Adipocyte (in vitro differentiated cells): ENCODE results near the gene TFDP1.
A peak's percentile ranks its signal among the peaks of the same experiment; 100 is the strongest.

Experiments
- DNase-seq: peaks from one replicate; pipeline ENCODE4 v3.0.0-alpha.2; 2015; ENCODE audit warnings: low read depth
- H3K27me3 ChIP-seq: replicated peaks from 2 replicates; pipeline ENCODE4 v1.7.0; 2013; ENCODE audit warnings: mild to moderate bottlenecking, low read length, moderate library complexity; ENCODE audit not compliant: control insufficient read depth, insufficient read depth
- H3K36me3 ChIP-seq: 2 replicates; pipeline ENCODE4 v1.7.0; 2013; ENCODE audit warnings: low read length, mild to moderate bottlenecking, moderate library complexity; ENCODE audit not compliant: control insufficient read depth, insufficient read depth, severe bottlenecking
- H3K4me1 ChIP-seq: 2 replicates; pipeline ENCODE4 v1.7.0; 2013; ENCODE audit warnings: mild to moderate bottlenecking, low read length, moderate library complexity; ENCODE audit not compliant: control insufficient read depth, insufficient read depth
- H3K4me3 ChIP-seq: 2 replicates; pipeline ENCODE4 v1.7.0; 2013; ENCODE audit warnings: mild to moderate bottlenecking, low read length, moderate library complexity
- H3K9ac ChIP-seq: 2 replicates; pipeline ENCODE4 v1.7.0; 2013; ENCODE audit warnings: mild to moderate bottlenecking, low read length, moderate library complexity
- H3K9me3 ChIP-seq: 2 replicates; pipeline ENCODE4 v1.7.0; 2013; ENCODE audit warnings: mild to moderate bottlenecking, low read length, moderate library complexity; ENCODE audit not compliant: control insufficient read depth

The TFDP1 gene

DNA sequence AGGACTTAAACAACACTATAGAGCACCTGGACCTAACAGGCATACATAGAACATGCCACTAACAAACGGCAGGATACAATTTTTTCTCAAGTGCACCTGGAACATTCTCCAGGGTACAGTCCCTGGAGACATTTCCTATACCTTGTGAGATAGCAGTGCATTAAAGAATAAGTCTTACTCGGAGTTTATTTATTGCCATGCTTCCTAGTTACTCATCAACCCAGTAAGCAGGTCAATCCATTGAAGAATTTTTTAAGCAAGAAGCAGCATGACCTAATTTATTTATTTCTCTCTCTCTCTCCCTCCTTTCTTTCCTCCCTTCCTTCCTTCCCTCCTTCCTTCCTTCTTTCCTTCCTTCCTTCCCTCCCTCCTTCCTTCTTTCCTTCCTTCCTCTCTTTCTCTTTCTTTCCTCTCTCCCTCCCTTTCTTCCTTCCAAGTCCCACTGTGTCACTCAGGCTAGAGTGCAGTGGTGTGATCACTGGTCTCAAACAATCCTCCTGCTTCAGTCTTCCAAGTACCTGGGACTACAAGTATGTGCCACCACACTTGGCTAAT lies 6.6 kb upstream of the TFDP1 start:
- H3K9me3 ChIP-seq: peaks cover 27% of the 10 kb centered on the region
- no peak overlapping the region for H3K4me3 ChIP-seq
- no peaks in the 10 kb centered on the region for H3K36me3 ChIP-seq
- no peaks in the 10 kb centered on the region for H3K4me1 ChIP-seq
- no peak for DNase-seq
- H3K9ac ChIP-seq: no peak overlapping the region
- H3K27me3 ChIP-seq: no peaks in the 10 kb centered on the region

GRCh38 chr13:113579686-113580085 lies 4.9 kb upstream of the TFDP1 start:
- no peak for DNase-seq
- H3K27me3 ChIP-seq: no peaks in the 10 kb centered on the region

GRCh38 chr13:113581871-113582270 lies 2.7 kb upstream of the TFDP1 start:
- Histone ChIP-seq H3K4me3 (no peak overlapping the region), H3K9ac (no peak overlapping the region)
- DNase-seq: no peak

More at GRCh38 chr13:113579686-113580085, 4.9 kb upstream of the TFDP1 start:
- Histone ChIP-seq H3K4me3 (no peak overlapping the region), H3K9ac (no peak overlapping the region), H3K36me3 (no peaks in the 10 kb centered on the region), H3K4me1 (no peaks in the 10 kb centered on the region), H3K9me3 (peaks cover 27% of the 10 kb centered on the region)

DNA sequence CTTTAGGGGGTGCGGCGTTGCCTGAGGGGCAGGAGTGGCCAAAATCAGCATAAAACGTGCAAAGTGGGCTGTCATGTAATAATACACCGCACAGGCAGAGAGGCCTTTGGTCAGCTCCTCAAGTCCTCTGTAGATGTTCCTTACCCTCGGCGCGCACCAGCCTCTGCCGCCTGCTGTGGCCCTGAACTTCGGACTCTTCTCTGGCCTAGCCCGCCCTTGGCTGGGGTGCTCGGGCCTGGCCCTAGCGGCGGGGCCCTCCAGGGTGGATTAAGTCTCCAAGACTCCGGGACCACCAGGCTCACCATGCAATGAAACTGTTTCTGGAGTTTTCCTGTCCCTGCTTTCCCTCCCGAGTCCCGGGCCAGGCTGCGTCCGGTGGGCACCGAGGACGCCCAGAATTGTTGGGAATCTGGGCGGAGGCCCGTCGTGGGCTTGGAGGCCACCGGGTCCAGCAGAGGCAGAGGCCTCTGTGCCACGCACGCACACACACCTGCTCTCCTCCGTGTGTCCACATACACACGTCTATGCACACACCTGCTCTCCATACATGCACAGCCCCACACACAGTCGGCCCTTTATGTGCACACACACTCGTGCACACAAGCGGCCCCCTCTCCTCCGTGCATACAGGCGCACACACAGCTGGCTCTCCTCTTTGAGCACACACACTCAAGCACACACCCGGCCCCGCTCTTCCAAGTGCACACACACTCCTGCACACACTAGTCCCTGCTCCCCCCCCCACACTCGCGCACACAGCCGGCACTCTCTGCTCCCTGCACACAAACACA lies 1.5 kb upstream of the TFDP1 start:
- Histone ChIP-seq H3K4me1 (peaks cover 3% of the 10 kb centered on the region), H3K27me3 (no peaks in the 10 kb centered on the region), H3K9ac (no peak overlapping the region), H3K36me3 (peaks cover 10% of the 10 kb centered on the region), H3K4me3 (no peak overlapping the region), H3K9me3 (peaks cover 1% of the 10 kb centered on the region)
- no peak for DNase-seq

More at GRCh38 chr13:113581871-113582270, 2.7 kb upstream of the TFDP1 start:
- Histone ChIP-seq H3K36me3 (peaks cover 6% of the 10 kb centered on the region), H3K4me1 (peaks cover 3% of the 10 kb centered on the region), H3K27me3 (no peaks in the 10 kb centered on the region), H3K9me3 (peaks cover 13% of the 10 kb centered on the region)

DNA sequence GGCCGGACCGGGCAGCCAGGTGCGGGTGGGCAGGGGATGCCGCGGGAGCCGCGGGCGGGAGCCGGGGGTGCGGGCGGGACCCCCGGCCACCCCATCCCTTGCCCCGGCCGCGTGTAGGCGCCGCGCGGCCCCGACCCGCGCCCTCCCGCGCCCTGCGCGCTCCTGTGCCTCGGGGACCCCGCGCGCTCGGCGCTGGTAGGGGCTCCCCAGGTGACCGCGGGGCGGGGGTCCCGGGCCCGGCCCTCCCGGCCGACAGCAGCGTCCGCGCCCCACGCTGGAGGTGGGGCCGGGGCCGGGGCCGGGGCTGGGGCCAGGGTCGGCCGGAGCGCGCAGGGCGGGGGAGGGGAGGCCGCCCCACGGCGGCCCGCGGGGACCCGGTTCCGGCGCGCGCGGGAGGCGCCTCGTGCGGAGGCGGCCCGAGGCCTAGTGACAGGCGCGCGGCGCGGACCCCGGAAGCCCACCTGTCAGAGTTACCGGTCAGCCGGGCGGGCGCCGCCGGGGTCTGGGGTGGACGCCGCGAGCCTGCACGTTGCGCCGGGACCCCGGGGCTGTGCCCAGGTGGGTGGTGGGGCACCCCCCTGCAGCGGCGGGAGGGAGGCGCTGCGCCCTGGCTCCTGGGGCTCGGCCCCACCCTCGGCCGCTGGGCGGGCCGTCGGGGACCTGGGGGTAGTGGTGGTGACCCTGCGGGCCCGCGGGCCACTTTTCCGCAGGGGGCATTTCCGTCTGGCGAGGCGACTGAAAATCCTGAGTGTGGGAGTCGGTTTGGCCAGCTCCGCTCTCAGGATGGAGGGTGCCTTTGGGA lies 518 bp downstream of the TFDP1 start:
- H3K36me3 ChIP-seq: peaks cover 16% of the 10 kb centered on the region
- no peaks in the 10 kb centered on the region for H3K9me3 ChIP-seq
- peak overlapping the region; percentile 84 for H3K4me3 ChIP-seq
- DNase-seq: peak; percentile 37
- H3K27me3 ChIP-seq: no peaks in the 10 kb centered on the region
- H3K9ac ChIP-seq: peak overlapping the region; percentile 77
- peaks cover 3% of the 10 kb centered on the region for H3K4me1 ChIP-seq

- Histone ChIP-seq H3K27me3 (no peaks in the 10 kb centered on the region), H3K4me1 (peaks cover 3% of the 10 kb centered on the region), H3K36me3 (peaks cover 16% of the 10 kb centered on the region), H3K4me3 (peak overlapping the region; percentile 84), H3K9ac (peak overlapping the region; percentile 77), H3K9me3 (no peaks in the 10 kb centered on the region)
- DNase-seq: no peak
Measured at GRCh38 chr13:113585896-113586295, 1.3 kb downstream of the TFDP1 start.

DNA sequence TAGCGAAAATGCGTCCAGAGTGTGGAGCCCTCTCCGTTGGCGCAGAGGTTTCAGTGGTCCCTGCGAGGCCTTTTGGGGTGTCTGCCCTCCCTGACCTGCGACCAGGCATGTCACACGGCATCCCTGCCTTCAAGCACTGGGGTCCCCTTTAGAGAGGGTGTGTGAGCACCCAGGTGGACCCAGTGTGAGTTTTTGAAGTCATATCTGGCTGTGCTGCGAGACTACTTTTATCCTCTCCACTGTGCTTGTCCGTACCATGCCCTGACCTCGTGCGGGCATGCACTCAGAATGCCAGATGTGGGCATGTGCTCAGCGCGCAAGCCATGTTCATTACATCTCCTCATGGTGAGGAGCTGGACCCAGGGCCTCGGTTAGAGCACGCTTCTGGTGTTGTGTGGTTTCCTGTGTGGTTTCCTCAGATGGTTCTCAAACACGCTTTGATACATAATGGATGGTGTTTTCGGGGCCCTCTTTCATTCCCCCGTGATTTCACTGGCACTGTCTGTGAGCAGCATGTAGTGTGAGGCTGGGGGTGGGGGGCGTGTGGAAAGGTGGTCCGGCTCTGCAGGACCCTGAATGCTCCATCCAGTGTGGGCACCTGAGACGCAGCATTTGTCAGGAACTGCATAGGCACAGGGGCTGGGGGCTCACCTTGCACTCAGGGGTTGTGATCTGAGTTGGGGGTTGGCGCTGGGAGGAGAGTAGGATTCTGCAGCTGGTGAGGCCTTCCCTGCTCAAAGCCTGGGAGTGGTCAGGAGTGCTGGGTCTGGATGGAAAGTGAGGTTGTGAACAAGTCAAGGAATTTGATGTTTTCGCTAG lies 2.3 kb downstream of the TFDP1 start:
- H3K9ac ChIP-seq: no peak overlapping the region
- H3K4me1 ChIP-seq: peaks cover 3% of the 10 kb centered on the region
- H3K4me3 ChIP-seq: no peak overlapping the region
- H3K27me3 ChIP-seq: no peaks in the 10 kb centered on the region
- no peak for DNase-seq
- H3K9me3 ChIP-seq: no peaks in the 10 kb centered on the region
- H3K36me3 ChIP-seq: peaks cover 16% of the 10 kb centered on the region

GRCh38 chr13:113588394-113589111 lies 4.0 kb downstream of the TFDP1 start:
- Histone ChIP-seq H3K27me3 (no peaks in the 10 kb centered on the region), H3K4me3 (no peak overlapping the region), H3K9ac (no peak overlapping the region), H3K4me1 (peaks cover 3% of the 10 kb centered on the region), H3K9me3 (no peaks in the 10 kb centered on the region), H3K36me3 (peaks cover 16% of the 10 kb centered on the region)
- DNase-seq: no peak

DNA sequence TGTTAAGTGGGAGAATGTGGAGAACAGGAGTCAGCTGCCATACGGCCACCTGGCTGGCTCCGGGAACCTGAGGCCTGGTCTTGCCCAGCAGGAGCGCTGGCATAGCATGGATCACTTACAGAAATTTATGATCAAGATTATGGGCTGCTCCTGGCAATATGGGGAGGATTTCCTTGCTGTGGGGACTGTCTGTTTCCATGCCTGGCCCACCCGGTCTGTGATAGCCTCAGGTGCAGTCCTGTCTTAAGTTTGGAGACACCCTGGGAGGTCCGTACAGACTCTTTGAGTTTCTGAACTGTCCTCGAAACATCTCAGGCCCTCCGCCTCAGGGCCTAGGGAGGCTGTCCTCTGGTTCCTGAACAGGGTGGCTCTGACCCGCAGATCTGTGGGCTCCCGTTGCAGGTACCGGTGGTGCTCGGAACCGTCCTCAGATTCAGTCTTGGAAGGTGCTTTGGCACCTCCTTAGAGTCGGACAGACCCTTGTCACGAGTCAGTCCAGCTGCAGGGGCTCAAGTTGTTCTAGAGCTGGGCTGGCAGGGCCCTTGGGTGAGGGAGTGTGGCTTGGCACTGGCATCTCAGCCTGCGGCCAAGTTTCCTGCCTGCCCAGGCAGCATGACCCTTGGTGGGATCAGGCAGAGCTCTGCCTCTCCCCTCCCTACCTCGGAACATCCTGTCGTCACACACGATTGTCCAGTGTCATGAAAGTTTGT lies 4.9 kb downstream of the TFDP1 start:
- Histone ChIP-seq H3K27me3 (no peaks in the 10 kb centered on the region), H3K4me1 (peaks cover 3% of the 10 kb centered on the region), H3K36me3 (peaks cover 16% of the 10 kb centered on the region), H3K9ac (no peak overlapping the region), H3K4me3 (no peak overlapping the region), H3K9me3 (no peaks in the 10 kb centered on the region)
- no peak for DNase-seq

DNA sequence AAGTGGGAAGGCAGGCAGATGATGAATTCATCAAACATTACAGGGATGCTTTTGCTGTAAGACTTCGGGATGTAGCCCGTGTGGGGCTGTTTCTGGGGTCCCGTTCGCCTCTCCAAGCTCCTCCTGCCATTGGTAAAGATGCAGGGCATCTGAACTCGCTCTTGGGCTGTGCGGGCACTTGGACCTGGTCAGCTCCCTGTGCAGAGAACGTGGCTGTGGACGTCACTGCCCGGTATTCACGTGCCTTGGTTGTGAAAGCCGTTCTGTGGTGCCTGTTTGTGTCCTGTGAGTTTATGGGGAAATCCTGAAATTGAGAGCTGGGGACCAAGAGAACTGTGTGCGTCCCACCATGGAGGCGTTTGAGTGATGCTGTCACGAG lies 5.4 kb downstream of the TFDP1 start:
- Histone ChIP-seq H3K9ac (no peak overlapping the region), H3K27me3 (no peaks in the 10 kb centered on the region), H3K36me3 (peaks cover 16% of the 10 kb centered on the region), H3K9me3 (no peaks in the 10 kb centered on the region), H3K4me1 (peaks cover 3% of the 10 kb centered on the region), H3K4me3 (no peak overlapping the region)
- no peak for DNase-seq
